GM21526 (cell line): ENCODE data around the gene RIPK3.
A peak's percentile ranks its signal among the peaks of the same experiment; 100 is the strongest.

ENCODE experiments used
- ATAC-seq: cut with Tn5 transposase; IDR thresholded peaks from one replicate; pipeline ENCODE4 v1.9.1; 2021; ENCODE audit warnings: moderate library complexity; ENCODE audit not compliant: unreplicated experiment, low FRiP score

RIPK3 gene

GRCh38 chr14:24325041-24325530 lies 14.7 kb downstream of the RIPK3 start:
- no peak for ATAC-seq

- no peak for ATAC-seq
These were observed 15.8 kb downstream of the RIPK3 start for GRCh38 chr14:24324024-24324423.

GRCh38 chr14:24323341-24323740 lies 16.4 kb downstream of the RIPK3 start:
- no peak for ATAC-seq

GRCh38 chr14:24322672-24323071 lies 17.1 kb downstream of the RIPK3 start:
- ATAC-seq: no peak

GRCh38 chr14:24321212-24321975 lies 18.4 kb downstream of the RIPK3 start:
- ATAC-seq: no peak

- ATAC-seq: no peak
These were observed 22.5 kb downstream of the RIPK3 start for GRCh38 chr14:24317141-24317928.

GRCh38 chr14:24316597-24316950 lies 23.2 kb downstream of the RIPK3 start:
- ATAC-seq: no peak

GRCh38 chr14:24315807-24316596 lies 23.8 kb downstream of the RIPK3 start:
- ATAC-seq: no peak

GRCh38 chr14:24315243-24315806 lies 24.5 kb downstream of the RIPK3 start:
- no peak for ATAC-seq

- ATAC-seq: no peak
These were observed 25.2 kb downstream of the RIPK3 start for GRCh38 chr14:24314377-24315193.

GRCh38 chr14:24313913-24314312 lies 25.9 kb downstream of the RIPK3 start:
- ATAC-seq: no peak

GRCh38 chr14:24312736-24313507 lies 26.9 kb downstream of the RIPK3 start:
- no peak for ATAC-seq

GRCh38 chr14:24311837-24312615 lies 27.8 kb downstream of the RIPK3 start:
- no peak for ATAC-seq

GRCh38 chr14:24310646-24311604 lies 28.9 kb downstream of the RIPK3 start, which contains the start of gene LTB4R:
Gene LTB4R, plus strand, starts transcription at chr14:24311502. Its CDS starts 4,150 bp downstream, at chr14:24315652.
- ATAC-seq: peak; percentile 63

- no peak for ATAC-seq
These were observed 29.5 kb downstream of the RIPK3 start for GRCh38 chr14:24310265-24310645.

- no peak for ATAC-seq
These were observed 30.1 kb downstream of the RIPK3 start, which contains the start of gene LTB4R2 for GRCh38 chr14:24309538-24310264. Gene LTB4R2, plus strand, starts transcription at chr14:24310140. Its CDS starts 525 bp downstream, at chr14:24310665.
